ENCODE results near the gene ADCYAP1.

DNA sequence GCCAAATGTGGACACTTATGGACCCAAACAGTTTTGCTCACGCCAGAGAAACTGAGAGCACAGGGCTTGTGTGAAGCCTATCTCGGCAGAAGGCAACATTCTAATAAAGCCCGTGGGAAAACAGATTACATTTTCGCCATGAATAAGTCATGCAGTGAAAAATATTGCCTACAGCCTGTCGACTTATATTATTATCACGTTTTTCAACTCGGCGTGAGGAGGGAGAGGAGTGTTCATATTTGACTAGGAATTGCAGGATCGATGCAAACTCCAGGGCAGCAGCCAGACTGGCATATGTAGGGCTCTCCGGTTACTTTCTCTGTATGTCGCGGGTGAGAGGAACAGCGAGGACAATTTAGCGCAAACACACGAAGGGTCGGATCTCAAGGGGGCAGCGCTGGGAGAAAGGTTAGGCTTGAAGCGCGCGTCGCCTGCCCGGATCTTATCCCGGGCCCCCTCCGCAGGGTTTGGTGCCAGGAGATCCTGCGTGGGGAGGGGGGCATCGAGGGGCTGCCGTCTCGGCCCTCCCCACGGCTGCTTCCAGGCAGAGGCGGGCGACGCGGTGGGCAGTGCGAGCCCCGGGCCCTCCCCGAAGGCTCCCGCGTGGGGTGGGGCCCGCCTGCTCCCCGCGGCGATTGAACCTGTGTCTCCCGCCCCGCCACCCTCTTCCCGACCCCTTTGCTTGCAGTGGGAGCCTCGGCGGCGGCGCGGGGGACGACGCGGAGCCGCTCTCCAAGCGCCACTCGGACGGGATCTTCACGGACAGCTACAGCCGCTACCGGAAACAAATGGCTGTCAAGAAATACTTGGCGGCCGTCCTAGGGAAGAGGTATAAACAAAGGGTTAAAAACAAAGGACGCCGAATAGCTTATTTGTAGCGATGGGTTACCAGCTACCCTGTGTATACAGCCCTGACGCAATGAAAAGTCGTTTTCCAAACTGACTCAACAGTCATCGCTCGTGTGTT is 4.4 kb downstream of the ADCYAP1 start:
- TF ChIP-seq CTCF (IDR thresholded peaks at IDR 0.05), result no peak
- no peak for TF ChIP-seq EZH2 (IDR thresholded peaks at IDR 0.05; ENCODE audit: borderline replicate concordance, insufficient read depth, low read depth, low read length, poor library complexity, severe bottlenecking)

Measured in B cell (primary cell).